MM.1S (cell line): ENCODE results near the gene HNRNPA0.

Source experiments
- DNase-seq: peaks from one replicate; pipeline ENCODE4 v3.0.0-alpha.2; 2015
- H2AFZ ChIP-seq: fragments of 300-600 bp; sonication (generic); 2 replicates; pipeline ENCODE4 v1.6.0; 2016; ENCODE audit warnings: antibody characterized with exemption, low read length
- H3F3A ChIP-seq: fragments of 300-600 bp; sonication (generic); 2 replicates; pipeline ENCODE4 v1.6.1; 2016; ENCODE audit warnings: mild to moderate bottlenecking, antibody characterized with exemption, low read length, moderate library complexity, mixed read lengths; ENCODE audit not compliant: insufficient read depth
- H3K27ac ChIP-seq: fragments of 300-600 bp; sonication (generic); 2 replicates; pipeline ENCODE4 v1.5.1; 2016; ENCODE audit warnings: mild to moderate bottlenecking, low read length
- H3K27me3 ChIP-seq: fragments of 300-600 bp; sonication (generic); replicated peaks from 2 replicates; pipeline ENCODE4 v1.6.0; 2016; ENCODE audit warnings: low read length; ENCODE audit not compliant: insufficient read depth
- H3K36me3 ChIP-seq: fragments of 300-600 bp; sonication (generic); replicated peaks from 2 replicates; pipeline ENCODE4 v1.6.1; 2016; ENCODE audit warnings: mild to moderate bottlenecking, low read length, mixed read lengths; ENCODE audit not compliant: insufficient read depth
- H3K4me1 ChIP-seq: fragments of 300-600 bp; sonication (generic); 2 replicates; pipeline ENCODE4 v1.6.1; 2016; ENCODE audit warnings: low read length, mixed read lengths
- H3K4me2 ChIP-seq: fragments of 300-600 bp; sonication (generic); 2 replicates; pipeline ENCODE4 v1.6.0; 2016; ENCODE audit warnings: low read depth, low read length
- H3K4me3 ChIP-seq: fragments of 300-600 bp; sonication (generic); 2 replicates; pipeline ENCODE4 v1.5.1; 2016; ENCODE audit warnings: low read length, mixed read lengths
- H3K79me2 ChIP-seq: fragments of 300-600 bp; sonication (generic); 2 replicates; pipeline ENCODE4 v1.6.1; 2016; ENCODE audit warnings: mixed run types, low read length, mixed read lengths
- H3K9ac ChIP-seq: fragments of 300-600 bp; sonication (generic); 2 replicates; pipeline ENCODE4 v1.6.1; 2016; ENCODE audit warnings: low read length, mixed read lengths
- H3K9me2 ChIP-seq: fragments of 300-600 bp; sonication (generic); replicated peaks from 2 replicates; pipeline ENCODE4 v1.6.1; 2016; ENCODE audit warnings: mild to moderate bottlenecking, low read length, mixed read lengths; ENCODE audit not compliant: insufficient read depth
- H3K9me3 ChIP-seq: fragments of 300-600 bp; sonication (generic); replicated peaks from 2 replicates; pipeline ENCODE4 v1.6.1; 2016; ENCODE audit warnings: mild to moderate bottlenecking, low read length, mixed read lengths; ENCODE audit not compliant: insufficient read depth
- H4K20me1 ChIP-seq: fragments of 300-600 bp; sonication (generic); 2 replicates; pipeline ENCODE4 v1.6.1; 2016; ENCODE audit warnings: mild to moderate bottlenecking, low read length, moderate library complexity, mixed read lengths; ENCODE audit not compliant: insufficient read depth
- EZH2 ChIP-seq: fragments of 300-600 bp; sonication (generic); optimal IDR thresholded peaks from 2 replicates; pipeline ENCODE3; 2017; ENCODE audit warnings: low read depth, mild to moderate bottlenecking, antibody characterized with exemption, low read length, mixed read lengths
- EZH2phosphoT487 ChIP-seq: fragments of 300-600 bp; sonication (generic); IDR thresholded peaks from 2 replicates; pipeline ENCODE4 v1.6.1; 2018; ENCODE audit warnings: antibody characterized with exemption, low read length
- TF ChIP-seq, protein P1 (sequence below): fragments of 300-600 bp; sonication (generic); IDR thresholded peaks from 2 replicates; pipeline ENCODE4 v1.5.1; 2016; ENCODE audit warnings: antibody characterized with exemption, low read length, mixed read lengths

Gene HNRNPA0

DNA sequence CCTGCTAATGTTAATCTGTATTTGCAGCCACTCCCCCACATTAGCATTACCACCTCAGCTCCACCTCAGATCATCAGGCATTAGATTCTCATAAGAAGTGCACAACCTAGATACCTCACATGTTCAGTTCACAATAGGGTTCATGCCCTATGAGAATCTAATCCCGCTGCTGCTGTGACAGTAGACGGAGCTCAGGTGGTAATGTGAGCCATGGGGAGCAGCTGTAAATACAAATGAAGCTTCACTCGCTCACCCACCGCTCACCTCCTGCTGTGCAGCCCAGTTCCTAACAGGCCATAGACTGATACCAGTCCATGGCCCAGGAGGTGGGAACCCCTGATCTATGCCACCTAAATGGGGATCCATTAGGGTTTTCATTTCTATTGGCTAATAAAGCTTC lies 6.1 kb upstream of the HNRNPA0 start:
- Histone ChIP-seq H2AFZ (no peak overlapping the region), H3K4me3 (no peak overlapping the region), H3F3A (no peaks in the 10 kb centered on the region), H4K20me1 (no peaks in the 10 kb centered on the region), H3K9me3 (no peaks in the 10 kb centered on the region), H3K27ac (no peak overlapping the region), H3K27me3 (no peaks in the 10 kb centered on the region), H3K9ac (no peak overlapping the region), H3K4me1 (0 out of 2 replicates have a peak, but pooled peaks cover under 1% of the 10 kb centered on the region), H3K79me2 (no peaks in the 10 kb centered on the region), H3K9me2 (no peaks in the 10 kb centered on the region), H3K36me3 (no peaks in the 10 kb centered on the region), H3K4me2 (no peak overlapping the region)
- DNase-seq: no peak
- TF ChIP-seq, protein P1, sequence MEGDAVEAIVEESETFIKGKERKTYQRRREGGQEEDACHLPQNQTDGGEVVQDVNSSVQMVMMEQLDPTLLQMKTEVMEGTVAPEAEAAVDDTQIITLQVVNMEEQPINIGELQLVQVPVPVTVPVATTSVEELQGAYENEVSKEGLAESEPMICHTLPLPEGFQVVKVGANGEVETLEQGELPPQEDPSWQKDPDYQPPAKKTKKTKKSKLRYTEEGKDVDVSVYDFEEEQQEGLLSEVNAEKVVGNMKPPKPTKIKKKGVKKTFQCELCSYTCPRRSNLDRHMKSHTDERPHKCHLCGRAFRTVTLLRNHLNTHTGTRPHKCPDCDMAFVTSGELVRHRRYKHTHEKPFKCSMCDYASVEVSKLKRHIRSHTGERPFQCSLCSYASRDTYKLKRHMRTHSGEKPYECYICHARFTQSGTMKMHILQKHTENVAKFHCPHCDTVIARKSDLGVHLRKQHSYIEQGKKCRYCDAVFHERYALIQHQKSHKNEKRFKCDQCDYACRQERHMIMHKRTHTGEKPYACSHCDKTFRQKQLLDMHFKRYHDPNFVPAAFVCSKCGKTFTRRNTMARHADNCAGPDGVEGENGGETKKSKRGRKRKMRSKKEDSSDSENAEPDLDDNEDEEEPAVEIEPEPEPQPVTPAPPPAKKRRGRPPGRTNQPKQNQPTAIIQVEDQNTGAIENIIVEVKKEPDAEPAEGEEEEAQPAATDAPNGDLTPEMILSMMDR: no peak
- TF ChIP-seq EZH2 (no peak), EZH2phosphoT487 (no peak)

DNA sequence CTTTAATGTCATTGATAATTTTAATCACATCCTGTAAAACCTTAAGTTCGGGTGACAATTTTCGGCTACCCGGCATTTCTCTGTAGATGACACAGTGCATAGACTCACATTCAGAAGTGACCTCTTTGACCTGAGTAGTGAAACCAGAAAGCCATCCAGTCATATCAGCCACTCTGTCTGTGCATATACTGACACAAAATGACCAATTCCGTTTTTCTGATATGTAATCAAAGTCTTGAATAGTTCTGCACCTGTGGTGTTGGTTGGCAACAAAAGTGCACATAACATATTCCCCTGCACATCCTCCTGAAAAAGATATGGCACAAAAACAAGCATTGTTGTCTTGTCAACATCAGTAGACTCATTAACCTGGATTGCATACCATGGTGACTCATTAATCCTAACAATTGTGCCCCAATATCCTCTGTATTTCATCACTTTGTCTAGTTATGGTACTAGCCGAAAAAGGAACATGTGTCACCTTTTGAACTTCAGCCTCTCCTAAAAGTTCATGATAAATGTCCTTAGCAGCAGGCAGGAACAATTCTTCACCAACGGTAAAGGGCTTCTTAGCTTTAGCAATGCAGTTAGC lies 4.6 kb upstream of the HNRNPA0 start:
- TF ChIP-seq EZH2phosphoT487 (no peak), EZH2 (no peak)
- TF ChIP-seq, protein P1: no peak
- no peak for DNase-seq
- Histone ChIP-seq H3K27ac (no peak overlapping the region), H2AFZ (no peak overlapping the region), H3K9me2 (no peaks in the 10 kb centered on the region), H3K9ac (no peak overlapping the region), H3K79me2 (peaks cover 4% of the 10 kb centered on the region), H3K36me3 (no peaks in the 10 kb centered on the region), H3K27me3 (no peaks in the 10 kb centered on the region), H3K4me3 (no peak overlapping the region), H3K4me2 (no peak overlapping the region), H3F3A (peaks cover 3% of the 10 kb centered on the region; the same call in 1 of the 2 replicates), H4K20me1 (no peaks in the 10 kb centered on the region), H3K9me3 (no peaks in the 10 kb centered on the region), H3K4me1 (0 out of 2 replicates have a peak, but pooled peaks cover 3% of the 10 kb centered on the region)

DNA sequence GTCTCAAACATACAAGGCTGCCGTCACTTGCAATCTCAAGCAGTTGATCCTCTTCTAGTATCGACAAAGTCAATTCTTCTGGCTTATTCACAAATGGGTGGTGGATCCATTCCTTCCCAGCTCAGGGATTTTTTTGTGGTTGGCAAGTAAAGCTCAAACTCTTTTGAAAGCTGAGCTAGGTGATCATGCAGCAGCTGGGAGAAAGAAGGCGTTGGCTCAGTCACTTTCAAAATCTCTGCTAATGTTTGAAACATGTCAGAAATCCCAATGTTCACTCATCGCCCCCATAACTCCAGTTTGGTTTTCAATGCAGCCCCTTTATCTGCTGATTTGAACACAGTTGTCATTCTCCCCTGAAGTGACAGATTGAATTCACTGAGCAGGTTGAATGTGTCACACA lies 4.0 kb upstream of the HNRNPA0 start:
- H3F3A ChIP-seq: peaks cover 9% of the 10 kb centered on the region; the same call in 1 of the 2 replicates
- H3K27me3 ChIP-seq: no peaks in the 10 kb centered on the region
- TF ChIP-seq EZH2: no peak
- TF ChIP-seq EZH2phosphoT487: no peak
- TF ChIP-seq, protein P1: no peak

More for the DNA sequence above, 4.0 kb upstream of the HNRNPA0 start:
- Histone ChIP-seq H3K79me2 (peaks cover 11% of the 10 kb centered on the region), H3K4me2 (no peak overlapping the region), H3K36me3 (no peaks in the 10 kb centered on the region), H3K9me3 (no peaks in the 10 kb centered on the region), H4K20me1 (peaks cover 1% of the 10 kb centered on the region; the same call in 1 of the 2 replicates), H3K9ac (no peak overlapping the region), H3K4me3 (no peak overlapping the region), H2AFZ (no peak overlapping the region), H3K9me2 (no peaks in the 10 kb centered on the region), H3K4me1 (0 out of 2 replicates have a peak, but pooled peaks cover 3% of the 10 kb centered on the region), H3K27ac (no peak overlapping the region)
- DNase-seq: no peak
